Endothelial cell of umbilical vein (primary cell): Measurements from ENCODE around the gene RASL11A.

Experiments used
- CTCF ChIP-seq, 2 donors: IDR thresholded peaks; 1 replicate in 1 of 2; 2 replicates in 1 of 2; pipeline ENCODE4 v1.5.1; 2011; ENCODE audit warnings: low read length in 2 of 2, mild to moderate bottlenecking in 2 of 2, moderate library complexity in 2 of 2, control low read depth in 1 of 2, inconsistent platforms in 1 of 2, low read depth in 1 of 2; ENCODE audit not compliant: insufficient read depth in 1 of 2; ENCODE audit errors: extremely low read depth in 1 of 2
- EZH2 ChIP-seq: IDR thresholded peaks from 2 replicates; pipeline ENCODE4 v1.6.1; 2012; ENCODE audit warnings: borderline replicate concordance, low read depth, mild to moderate bottlenecking, moderate library complexity, low read length, inconsistent platforms; ENCODE audit not compliant: severe bottlenecking
- POLR2A ChIP-seq: IDR thresholded peaks from 2 replicates; pipeline ENCODE4 v1.6.1; 2012; ENCODE audit warnings: low read depth, mild to moderate bottlenecking, control low read depth, low read length

GRCh38 chr13:27252467-27252866, 18.2 kb upstream of the RASL11A start:
- TF ChIP-seq CTCF (IDR thresholded peaks at IDR 0.05; ENCODE audit: extremely low read depth in 1 of 2, insufficient read depth in 1 of 2, low read depth in 1 of 2, low read length in 2 of 2) (no peak), POLR2A (no peak), EZH2 (no peak)
